HG03521 (cell line): Measurements from ENCODE around the gene C10orf143.

Experiments
- ATAC-seq: cut with Tn5 transposase; IDR thresholded peaks from one replicate; pipeline ENCODE4 v1.9.1; 2021; ENCODE audit warnings: mild to moderate bottlenecking, moderate library complexity; ENCODE audit not compliant: unreplicated experiment

The C10orf143 gene

GRCh38 chr10:130061760-130062159 is 48.9 kb downstream of the C10orf143 start:
- no peak for ATAC-seq

GRCh38 chr10:130054021-130054420 is 56.6 kb downstream of the C10orf143 start:
- ATAC-seq = no peak

- no peak for ATAC-seq
Measured at GRCh38 chr10:130053561-130053960, 57.1 kb downstream of the C10orf143 start.

- ATAC-seq = no peak
Measured at GRCh38 chr10:130052193-130052592, 58.4 kb downstream of the C10orf143 start.

GRCh38 chr10:130050721-130051120 is 59.9 kb downstream of the C10orf143 start:
- ATAC-seq = no peak

- ATAC-seq = no peak
Measured at GRCh38 chr10:130049987-130050386, 60.6 kb downstream of the C10orf143 start.

GRCh38 chr10:130049244-130049643 is 61.4 kb downstream of the C10orf143 start:
- ATAC-seq = no peak

- ATAC-seq = no peak
Measured at GRCh38 chr10:130048081-130048480, 62.5 kb downstream of the C10orf143 start.

GRCh38 chr10:130047336-130047735 is 63.3 kb downstream of the C10orf143 start:
- ATAC-seq = no peak

GRCh38 chr10:130046591-130046990 is 64.0 kb downstream of the C10orf143 start:
- no peak for ATAC-seq

GRCh38 chr10:130045801-130046321 is 64.8 kb downstream of the C10orf143 start:
- ATAC-seq = no peak

GRCh38 chr10:130045091-130045652 is 65.5 kb downstream of the C10orf143 start:
- no peak for ATAC-seq

- no peak for ATAC-seq
Measured at GRCh38 chr10:130044067-130045061, 66.3 kb downstream of the C10orf143 start.

- ATAC-seq = no peak
Measured at GRCh38 chr10:130043491-130043890, 67.1 kb downstream of the C10orf143 start.

GRCh38 chr10:130042381-130042780 is 68.2 kb downstream of the C10orf143 start:
- no peak for ATAC-seq

GRCh38 chr10:130041451-130042371 is 68.9 kb downstream of the C10orf143 start:
- no peak for ATAC-seq

GRCh38 chr10:130040817-130041330 is 69.8 kb downstream of the C10orf143 start:
- no peak for ATAC-seq

- no peak for ATAC-seq
Measured at GRCh38 chr10:130040351-130040750, 70.3 kb downstream of the C10orf143 start.

GRCh38 chr10:130039141-130039540 is 71.5 kb downstream of the C10orf143 start:
- no peak for ATAC-seq

- no peak for ATAC-seq
Measured at GRCh38 chr10:130038611-130039109, 72.0 kb downstream of the C10orf143 start.
